Measurements from ENCODE around the gene UQCRHL.
"Not testable (repeated sequence)": the region's sequence is repeated elsewhere in the genome, so short reads cannot be mapped to it uniquely, and the experiment has no call there.

UQCRHL gene

DNA sequence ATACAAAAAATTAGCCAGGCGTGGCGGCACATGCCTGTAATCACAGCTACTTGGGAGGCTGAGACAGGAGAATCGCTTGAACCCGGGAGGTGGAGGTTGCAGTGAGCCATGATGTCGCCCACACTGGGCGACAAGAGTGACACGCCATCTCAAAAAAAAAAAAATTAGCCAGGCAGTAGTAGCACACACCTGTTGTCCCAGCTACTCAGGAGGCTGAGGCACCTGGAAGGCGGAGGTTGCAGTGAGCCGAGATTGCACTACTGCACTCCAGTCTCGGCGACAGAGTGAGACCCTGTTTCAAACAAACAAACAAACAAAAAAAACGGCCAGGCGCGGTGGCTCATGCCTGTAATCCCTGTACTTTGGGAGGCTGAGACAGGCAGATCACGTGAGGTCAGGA, 20.1 kb upstream of the UQCRHL start:
- Mint-ChIP-seq H3K36me3 (peaks cover 10% of the 10 kb centered on the region), H3K4me1 (peaks cover 33% of the 10 kb centered on the region)
- not testable (repeated sequence) for H3K27ac Mint-ChIP-seq, H3K9me3 Mint-ChIP-seq, DNase-seq, H3K27me3 Mint-ChIP-seq, H3K4me3 Mint-ChIP-seq
- CTCF ChIA-PET = interaction anchor here (1.0 kb wide), 1 partner anchor 17 kb away, joined by 4 read pairs; no protein-coding TSS in a partner anchor

DNA sequence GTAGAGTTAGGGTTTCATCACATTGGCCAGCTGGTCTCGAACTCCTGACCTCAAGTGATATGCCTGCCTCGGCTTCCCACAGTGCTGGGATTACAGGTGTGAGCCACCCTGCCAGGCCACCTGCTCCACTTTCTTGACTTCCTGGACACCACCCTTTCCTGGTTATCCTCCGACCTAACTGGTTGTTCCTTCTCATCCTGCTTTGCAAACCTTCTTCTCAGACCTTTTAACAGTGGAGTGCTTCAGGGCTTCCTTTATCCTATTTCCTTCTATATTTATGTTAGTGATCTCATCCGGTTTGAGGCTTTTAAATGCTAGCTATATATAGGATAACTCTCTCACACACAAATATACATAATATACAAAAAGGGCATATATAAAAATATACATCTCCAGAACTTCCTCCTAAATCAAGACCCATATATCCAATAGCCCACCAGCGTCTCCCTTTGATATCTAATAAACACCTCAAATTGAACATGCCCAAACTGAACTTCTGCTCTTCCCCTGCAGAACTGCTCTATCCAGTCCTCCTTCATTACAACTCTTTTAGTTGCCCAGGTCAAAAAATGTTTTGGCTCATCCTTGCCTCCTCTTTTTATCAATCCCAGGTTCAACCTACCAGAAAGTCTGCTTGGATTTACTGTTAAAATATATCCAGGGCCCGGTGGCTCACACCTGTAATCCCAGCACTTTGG, 19.5 kb upstream of the UQCRHL start:
- no peaks in the 10 kb centered on the region for H3K9me3 Mint-ChIP-seq
- H3K27me3 Mint-ChIP-seq = no peaks in the 10 kb centered on the region
- H3K27ac Mint-ChIP-seq = no peak overlapping the region
- peaks cover 32% of the 10 kb centered on the region for H3K4me1 Mint-ChIP-seq
- peaks cover 9% of the 10 kb centered on the region for H3K36me3 Mint-ChIP-seq
- CTCF ChIA-PET = interaction anchor here (0.7 to 1.0 kb wide), 2 partner anchors 12 to 18 kb away, joined by 3 to 4 read pairs; no protein-coding TSS in a partner anchor
- H3K4me3 Mint-ChIP-seq = no peak overlapping the region
- DNase-seq = no peak

DNA sequence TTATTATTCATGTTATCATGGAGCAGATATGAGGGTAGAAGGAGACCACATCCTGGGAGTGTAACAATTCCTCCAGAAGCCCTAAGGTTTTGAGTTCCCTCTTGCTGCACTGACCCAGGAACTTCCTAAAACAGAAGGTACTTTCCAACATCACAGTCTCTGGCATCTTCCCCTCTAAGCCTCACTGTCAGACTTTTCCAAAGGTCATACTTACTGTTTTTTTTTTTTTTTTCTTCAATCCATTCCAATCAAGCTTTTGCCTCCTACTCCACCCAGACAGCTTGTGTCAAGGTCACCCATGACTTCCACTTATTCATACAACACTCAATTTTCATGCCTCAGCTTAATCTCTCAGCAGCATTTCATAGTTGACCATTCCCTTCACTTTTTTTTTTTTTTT, 18.4 kb upstream of the UQCRHL start:
- Mint-ChIP-seq H3K36me3 (peaks cover 5% of the 10 kb centered on the region), H3K4me1 (peaks cover 25% of the 10 kb centered on the region), H3K27me3 (no peaks in the 10 kb centered on the region), H3K9me3 (no peaks in the 10 kb centered on the region), H3K27ac (no peak overlapping the region), H3K4me3 (no peak overlapping the region)
- DNase-seq = no peak
- CTCF ChIA-PET = no interaction called here

DNA sequence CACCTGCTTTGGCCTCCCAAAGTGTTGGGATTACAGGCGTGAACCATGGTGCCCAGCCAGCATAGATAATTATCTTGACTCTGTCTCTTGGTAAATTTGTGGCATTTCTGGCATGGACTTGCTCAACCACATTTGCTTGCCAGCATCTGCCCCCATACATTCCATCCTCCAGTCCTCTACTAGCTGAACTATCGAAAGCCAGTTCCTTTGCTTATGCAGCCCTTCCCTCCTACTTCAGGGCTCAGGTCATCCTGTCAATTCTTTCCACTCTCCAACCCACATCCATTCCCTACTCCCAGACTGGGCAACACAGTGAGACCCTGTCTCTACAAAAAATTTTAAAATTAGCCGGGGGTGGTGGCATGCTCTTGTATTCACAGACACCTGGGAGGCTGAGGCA, 13.0 kb upstream of the UQCRHL start:
- peaks cover 11% of the 10 kb centered on the region for H3K4me1 Mint-ChIP-seq
- CTCF ChIA-PET = no interaction called here
- H3K4me3 Mint-ChIP-seq = no peak overlapping the region
- DNase-seq = no peak
- H3K27me3 Mint-ChIP-seq = no peaks in the 10 kb centered on the region
- H3K36me3 Mint-ChIP-seq = no peaks in the 10 kb centered on the region
- H3K27ac Mint-ChIP-seq = no peak overlapping the region
- H3K9me3 Mint-ChIP-seq = no peaks in the 10 kb centered on the region

DNA sequence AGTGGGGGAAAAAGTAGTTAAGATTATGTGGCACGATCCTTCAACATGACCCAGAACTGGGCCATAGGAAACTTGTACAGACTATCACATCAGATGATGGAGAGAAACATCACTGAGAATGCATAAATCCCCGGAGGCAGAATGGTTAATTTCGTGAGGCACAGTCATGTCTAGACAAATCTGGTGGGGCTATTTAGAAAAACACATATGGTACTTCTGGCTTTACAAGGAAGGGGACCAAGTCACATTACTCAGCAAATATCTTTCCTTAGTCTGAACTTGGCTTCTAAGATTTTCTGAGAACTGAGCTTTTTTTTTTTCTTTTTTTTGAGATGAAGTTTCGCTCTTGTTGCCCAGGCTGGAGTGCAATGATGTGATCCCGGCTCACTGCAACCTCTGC, 9.2 kb upstream of the UQCRHL start:
- CTCF ChIA-PET = interaction anchor here (1.0 to 3.0 kb wide), 6 partner anchors 25 to 193 kb away, joined by 3 to 33 read pairs (median 8); partner anchors contain the start of gene ZBTB17
- H3K4me1 Mint-ChIP-seq = peaks cover 9% of the 10 kb centered on the region

DNA sequence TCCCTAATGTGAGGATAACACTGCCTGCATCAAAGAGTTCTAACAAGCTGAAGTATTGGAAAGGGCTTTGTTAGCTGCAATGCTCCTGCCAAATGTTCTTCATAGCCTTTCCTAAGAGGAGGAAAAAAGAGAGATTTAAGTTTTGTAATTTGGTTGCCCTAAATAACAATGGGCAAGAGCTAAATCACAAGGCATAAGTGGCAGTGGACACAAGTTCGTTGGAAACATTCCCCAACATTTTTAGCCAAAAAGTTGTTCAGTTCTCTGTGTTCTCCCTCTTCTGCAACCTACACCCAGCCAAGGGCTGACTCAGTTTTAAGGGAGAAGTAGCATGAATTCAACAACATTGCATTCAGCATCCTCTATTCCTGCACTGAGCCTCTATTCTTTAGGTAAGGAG, 2.6 kb upstream of the UQCRHL start:
- DNase-seq = no peak
- Mint-ChIP-seq H3K9me3 (no peaks in the 10 kb centered on the region), H3K4me1 (no peaks in the 10 kb centered on the region), H3K27me3 (no peaks in the 10 kb centered on the region), H3K36me3 (no peaks in the 10 kb centered on the region), H3K27ac (no peak overlapping the region), H3K4me3 (no peak overlapping the region)
- CTCF ChIA-PET = interaction anchor here (0.9 kb wide), 1 partner anchor 114 kb away, joined by 3 read pairs; no protein-coding TSS in a partner anchor

More for the DNA sequence above, 9.2 kb upstream of the UQCRHL start:
- DNase-seq = no peak
- Mint-ChIP-seq H3K27ac (no peak overlapping the region), H3K27me3 (no peaks in the 10 kb centered on the region), H3K9me3 (no peaks in the 10 kb centered on the region), H3K36me3 (no peaks in the 10 kb centered on the region), H3K4me3 (no peak overlapping the region)

DNA sequence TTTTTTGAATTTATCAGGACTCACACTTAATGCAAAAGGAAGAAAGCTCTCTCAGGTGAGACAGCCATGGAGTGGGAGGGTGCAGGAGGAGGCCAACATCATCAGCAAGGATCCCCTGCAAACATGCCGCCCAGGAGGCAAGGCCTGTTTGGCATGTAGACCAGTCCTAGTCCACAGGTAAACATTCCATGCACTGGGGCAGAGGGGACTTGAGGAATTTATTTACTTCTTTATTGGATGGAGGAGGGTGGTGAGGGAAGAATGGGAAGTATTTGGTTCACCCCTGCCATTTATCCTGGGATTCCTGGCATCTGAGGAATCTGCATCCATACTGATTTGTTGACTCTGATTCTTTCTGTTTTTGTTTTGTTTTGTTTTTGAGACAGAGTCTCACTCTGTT, 1.5 kb upstream of the UQCRHL start:
- Mint-ChIP-seq H3K27ac (no peak overlapping the region), H3K27me3 (no peaks in the 10 kb centered on the region), H3K4me3 (no peak overlapping the region), H3K4me1 (no peaks in the 10 kb centered on the region), H3K36me3 (no peaks in the 10 kb centered on the region), H3K9me3 (no peaks in the 10 kb centered on the region)
- DNase-seq = no peak
- CTCF ChIA-PET = no interaction called here

DNA sequence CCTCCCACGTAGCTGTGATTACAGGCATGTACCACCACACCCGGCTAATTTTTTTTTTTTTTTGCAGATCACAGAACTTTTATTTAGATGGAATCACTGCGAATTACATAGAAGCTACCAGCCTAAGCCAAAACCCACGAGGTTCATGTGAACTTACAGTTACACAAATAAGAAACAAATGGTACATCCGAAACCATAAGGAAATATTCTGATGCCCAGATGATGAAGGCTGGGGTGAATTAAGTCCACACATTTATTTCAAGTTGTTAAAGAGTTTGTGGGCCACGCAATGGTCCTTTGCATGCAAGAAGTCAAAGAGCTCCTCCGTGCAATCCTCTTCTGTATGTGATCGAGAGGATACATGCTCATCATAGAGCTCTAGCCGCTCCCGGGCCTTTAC, 328 bp downstream of the UQCRHL start:
- H3K36me3 Mint-ChIP-seq = no peaks in the 10 kb centered on the region
- CTCF ChIA-PET = interaction anchor here (1.2 kb wide), 1 partner anchor 248 kb away, joined by 3 read pairs; no protein-coding TSS in a partner anchor
- DNase-seq = no peak

DNA sequence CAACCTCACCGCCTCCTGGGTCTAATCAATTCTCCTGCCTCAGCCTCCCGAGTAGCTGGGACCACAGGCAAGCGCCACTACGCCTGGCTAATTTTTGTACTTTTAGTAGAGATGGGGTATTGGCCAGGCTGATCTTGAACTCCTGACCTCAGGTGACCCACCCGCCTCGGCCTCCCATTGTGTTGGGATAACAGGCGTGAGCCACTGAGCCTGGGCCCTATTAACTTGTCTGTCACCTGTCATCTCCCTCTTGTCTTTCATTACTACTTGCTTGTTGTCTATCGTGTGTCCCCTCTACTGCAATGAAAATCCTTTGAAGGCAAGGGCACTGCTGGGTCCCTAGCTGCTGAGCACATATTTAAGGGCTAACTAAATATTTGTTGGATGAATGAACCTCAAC, 3.4 kb downstream of the UQCRHL start:
- H3K4me1 Mint-ChIP-seq = no peaks in the 10 kb centered on the region
- CTCF ChIA-PET = interaction anchor here (0.8 to 2.0 kb wide), 6 partner anchors 11 to 251 kb away, joined by 3 to 13 read pairs (median 4); no protein-coding TSS in a partner anchor
- H3K27ac Mint-ChIP-seq = no peak overlapping the region
- DNase-seq = no peak
- H3K27me3 Mint-ChIP-seq = peaks cover 37% of the 10 kb centered on the region
- no peak overlapping the region for H3K4me3 Mint-ChIP-seq
- no peaks in the 10 kb centered on the region for H3K9me3 Mint-ChIP-seq
- no peaks in the 10 kb centered on the region for H3K36me3 Mint-ChIP-seq

More for the DNA sequence above, 328 bp downstream of the UQCRHL start:
- H3K27me3 Mint-ChIP-seq = peaks cover 12% of the 10 kb centered on the region
- no peaks in the 10 kb centered on the region for H3K4me1 Mint-ChIP-seq
- H3K4me3 Mint-ChIP-seq = no peak overlapping the region
- no peak overlapping the region for H3K27ac Mint-ChIP-seq
- H3K9me3 Mint-ChIP-seq = no peaks in the 10 kb centered on the region

DNA sequence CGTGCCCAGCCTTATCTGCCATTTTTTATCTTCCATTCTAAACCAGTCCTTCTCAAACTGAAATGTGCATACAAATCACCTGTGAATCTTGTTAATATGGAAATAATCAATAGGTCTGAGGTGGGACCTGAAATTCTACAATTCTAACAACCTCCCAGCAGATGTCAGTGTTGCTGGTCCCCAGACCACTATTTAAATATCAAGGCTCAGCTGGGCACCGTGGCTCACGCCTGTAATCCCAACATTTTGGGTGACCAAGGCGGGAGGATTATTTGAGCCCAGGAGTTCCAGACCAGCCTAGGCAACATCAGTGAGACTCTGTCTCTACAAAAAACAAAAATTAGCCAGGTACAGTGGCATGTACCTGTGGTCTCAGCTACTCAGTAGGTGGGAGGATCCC, 4.1 kb downstream of the UQCRHL start:
- H3K27ac Mint-ChIP-seq = no peak overlapping the region
- no peaks in the 10 kb centered on the region for H3K4me1 Mint-ChIP-seq
- peaks cover 38% of the 10 kb centered on the region for H3K27me3 Mint-ChIP-seq
- no peaks in the 10 kb centered on the region for H3K36me3 Mint-ChIP-seq
- no peak overlapping the region for H3K4me3 Mint-ChIP-seq
- DNase-seq = peak; percentile 29
- CTCF ChIA-PET = interaction anchor here (0.8 to 2.0 kb wide), 9 partner anchors 10 to 252 kb away, joined by 3 to 13 read pairs (median 4); no protein-coding TSS in a partner anchor
- H3K9me3 Mint-ChIP-seq = no peaks in the 10 kb centered on the region

DNA sequence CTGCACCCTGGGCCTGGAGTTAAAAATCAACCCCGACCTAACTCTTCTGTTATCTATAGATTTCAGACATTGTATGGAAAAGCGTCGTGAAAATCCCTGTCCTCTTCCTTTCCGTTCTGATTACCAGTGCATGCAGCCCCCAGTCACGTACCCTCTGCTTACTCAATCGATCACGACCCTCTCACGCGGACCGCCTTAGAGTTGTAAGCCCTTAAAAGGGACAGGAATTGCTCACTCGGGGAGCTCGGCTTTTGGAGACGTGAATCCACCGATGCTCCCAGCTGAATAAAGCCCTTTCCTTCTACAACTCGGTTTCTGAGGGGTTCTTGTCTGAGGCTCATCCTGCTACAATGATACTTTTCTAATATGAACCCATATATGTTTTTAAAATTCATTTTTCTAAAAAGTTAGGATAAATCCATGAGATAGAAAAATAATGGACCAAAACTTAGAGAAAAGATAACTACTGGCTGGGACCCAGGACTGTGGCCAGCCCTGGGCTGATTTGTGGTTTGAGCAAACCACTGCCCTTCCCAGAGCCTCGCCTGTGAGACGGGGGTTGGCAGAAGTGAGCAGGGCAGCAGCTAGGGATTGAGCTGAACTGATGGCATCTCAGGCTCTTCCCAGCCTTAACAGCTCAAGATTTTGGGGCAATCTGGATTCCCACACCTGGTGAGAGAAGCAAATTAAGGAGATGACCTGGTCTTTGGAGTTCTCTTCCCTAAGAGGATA, 5.0 kb downstream of the UQCRHL start:
- Mint-ChIP-seq H3K4me3 (no peak overlapping the region), H3K4me1 (no peaks in the 10 kb centered on the region), H3K27me3 (peaks cover 38% of the 10 kb centered on the region), H3K9me3 (no peaks in the 10 kb centered on the region), H3K36me3 (no peaks in the 10 kb centered on the region), H3K27ac (no peak overlapping the region)
- CTCF ChIA-PET = interaction anchor here (0.6 to 2.0 kb wide), 8 partner anchors 9 to 279 kb away, joined by 3 to 13 read pairs (median 3); no protein-coding TSS in a partner anchor
- DNase-seq = no peak

DNA sequence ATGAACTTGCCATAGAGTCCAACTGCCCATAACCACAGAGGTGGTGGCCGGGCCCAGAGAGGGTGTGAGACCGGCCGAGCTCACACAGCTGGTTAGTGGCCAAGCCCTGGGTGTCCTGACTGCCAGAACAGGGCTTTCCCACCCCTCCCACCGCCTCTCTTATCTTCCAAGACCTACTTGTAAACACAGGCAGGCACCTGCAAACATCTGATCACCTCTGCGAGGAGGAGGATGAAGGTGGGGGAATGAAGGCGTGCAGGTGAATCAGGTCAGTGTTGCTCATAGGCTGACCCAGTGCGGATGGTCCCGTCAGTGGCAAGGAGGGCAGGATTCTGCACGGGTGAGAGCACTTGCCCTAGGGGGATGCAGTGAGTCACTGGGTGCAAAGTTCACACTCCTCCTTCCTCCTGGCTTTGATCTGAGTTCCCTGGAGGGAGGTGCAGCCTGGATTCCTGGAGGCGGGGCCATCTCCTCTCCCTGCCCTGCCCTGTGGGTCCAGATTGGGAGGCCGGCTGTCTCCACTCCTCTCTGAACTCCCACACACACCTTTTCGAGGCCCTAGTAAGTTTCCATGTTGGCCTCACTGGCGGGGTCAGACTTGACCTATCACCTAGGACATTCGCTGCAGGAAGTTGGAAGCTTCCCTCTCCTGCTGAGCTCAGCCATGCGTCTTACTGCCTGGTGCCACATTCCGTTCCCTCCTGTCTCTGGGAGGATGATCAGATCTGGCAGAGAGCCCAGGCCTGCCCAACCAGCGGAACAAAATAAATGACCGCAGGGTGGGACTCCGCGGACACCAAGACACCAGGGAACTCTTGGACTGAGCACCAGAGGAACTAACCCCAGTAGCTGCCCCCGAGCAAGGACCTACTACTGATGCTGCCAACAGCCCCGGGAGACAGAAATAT, 7.3 kb downstream of the UQCRHL start:
- Mint-ChIP-seq H3K9me3 (no peaks in the 10 kb centered on the region), H3K27ac (no peak overlapping the region), H3K27me3 (peaks cover 38% of the 10 kb centered on the region), H3K4me3 (no peak overlapping the region), H3K4me1 (no peaks in the 10 kb centered on the region), H3K36me3 (no peaks in the 10 kb centered on the region)
- CTCF ChIA-PET = interaction anchor here (1.4 to 2.4 kb wide), 2 partner anchors 8 to 208 kb away, joined by 6 to 7 read pairs; no protein-coding TSS in a partner anchor
- DNase-seq = no peak

DNA sequence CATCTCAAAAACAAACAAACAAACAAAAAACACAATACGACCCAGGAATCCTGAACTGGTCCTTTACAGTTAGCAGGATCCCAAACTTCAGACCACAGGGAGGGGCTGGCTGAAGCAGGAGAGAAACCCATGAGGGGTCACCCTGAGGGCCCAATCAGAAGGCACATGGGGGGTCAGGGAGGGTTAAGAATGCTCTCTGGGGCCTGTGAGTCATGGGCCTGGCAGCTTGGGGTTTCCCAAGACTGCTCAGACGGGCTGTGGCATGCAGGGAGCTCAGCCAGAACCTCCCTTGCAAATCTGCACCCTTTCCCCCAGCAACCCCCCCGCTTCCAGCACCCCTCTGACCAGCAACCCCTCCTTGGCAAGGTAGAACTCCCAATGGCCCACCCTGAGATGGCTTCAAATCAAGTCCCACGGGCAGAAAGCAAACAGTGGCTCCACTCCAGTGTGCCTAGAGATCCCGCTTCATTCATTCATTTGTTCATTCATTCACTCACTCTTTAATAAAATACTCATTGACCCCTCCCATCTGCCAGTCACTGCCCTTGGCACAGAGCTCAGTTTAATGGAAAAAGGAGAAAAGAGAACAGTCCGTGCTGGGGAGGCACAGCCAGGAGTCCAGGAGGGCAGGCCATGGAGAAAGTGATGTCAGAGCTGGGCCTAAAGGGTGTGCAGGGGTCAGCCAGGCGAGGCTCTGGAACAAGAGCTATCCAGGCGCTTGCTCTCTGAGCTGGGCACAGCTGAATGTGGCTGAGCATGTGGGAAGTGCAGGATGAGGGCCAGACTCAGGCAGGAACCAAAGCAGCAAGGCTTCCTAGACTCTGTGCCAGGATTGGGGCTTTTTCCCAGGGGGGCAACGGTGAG, 8.2 kb downstream of the UQCRHL start:
- H3K27ac Mint-ChIP-seq = no peak overlapping the region
- CTCF ChIA-PET = interaction anchor here (2.4 kb wide), 1 partner anchor 209 kb away, joined by 7 read pairs; no protein-coding TSS in a partner anchor
- no peaks in the 10 kb centered on the region for H3K36me3 Mint-ChIP-seq
- peaks cover 38% of the 10 kb centered on the region for H3K27me3 Mint-ChIP-seq
- no peak overlapping the region for H3K4me3 Mint-ChIP-seq
- DNase-seq = no peak
- no peaks in the 10 kb centered on the region for H3K4me1 Mint-ChIP-seq
- no peaks in the 10 kb centered on the region for H3K9me3 Mint-ChIP-seq

Data from activated naive CD4-positive, alpha-beta T cell treated with anti-CD3 and anti-CD28 coated beads, Interleukin-2, amount 10 ng/mL, durations not matched to agents 7 days and 5 days (primary cell).